WTC11 (cell line): ENCODE results near the gene UQCRQ. TPM values are rescaled to one million over a fixed set of nuclear protein-coding genes. Genes with fewer than 3 reads are reported as not detected.

Source experiments
- ATAC-seq: fragments of 200-7000 bp; cut with Tn5 transposase; 2 replicates; pipeline ENCODE4 v1.10.0; 2021; ENCODE audit warnings: mild to moderate bottlenecking, moderate library complexity
- CTCF ChIA-PET: fragments of 300-600 bp; sonication (Branson Sonifier 250); formaldehyde crosslinking; loops from one replicate; lab custom pipeline; 2021; ENCODE audit warnings: antibody characterized with exemption; lab: Charles Lee
- POLR2A ChIA-PET: fragments of 350-600 bp; sonication (Branson Sonifier 250); formaldehyde crosslinking; loops from one replicate; lab custom pipeline; 2021; ENCODE audit warnings: antibody characterized with exemption; lab: Charles Lee
- DNase-seq: peaks from one replicate; pipeline ENCODE4 v3.0.0; 2021; ENCODE audit warnings: low spot score
- H3K27ac Mint-ChIP-seq: 2 replicates; pipeline ENCODE4 v1.8.0; 2021; ENCODE audit warnings: mixed read lengths
- H3K27me3 Mint-ChIP-seq: 2 replicates; pipeline ENCODE4 v1.8.0; 2021; ENCODE audit warnings: low read depth, mild to moderate bottlenecking, moderate library complexity, mixed read lengths
- H3K36me3 Mint-ChIP-seq: 2 replicates; pipeline ENCODE4 v1.8.0; 2021; ENCODE audit warnings: mixed read lengths
- H3K4me1 Mint-ChIP-seq: 2 replicates; pipeline ENCODE4 v1.8.0; 2022; ENCODE audit warnings: mixed read lengths
- H3K4me3 Mint-ChIP-seq: 2 replicates; pipeline ENCODE4 v1.8.0; 2021; ENCODE audit warnings: mild to moderate bottlenecking, moderate library complexity, mixed read lengths
- H3K9me3 Mint-ChIP-seq: 2 replicates; pipeline ENCODE4 v1.8.0; 2021; ENCODE audit warnings: mixed read lengths
- AFF4 ChIP-seq: sonication (generic); formaldehyde crosslinking; IDR thresholded peaks from 2 replicates; pipeline ENCODE4 v1.8.1; 2023; ENCODE audit warnings: mild to moderate bottlenecking, missing genetic modification reagents, borderline replicate concordance
- ATF2 ChIP-seq: sonication (generic); formaldehyde crosslinking; IDR thresholded peaks from 2 replicates; pipeline ENCODE4 v1.8.1; 2022; ENCODE audit warnings: low read depth, missing genetic modification reagents, borderline replicate concordance
- ESRRA ChIP-seq: sonication (generic); formaldehyde crosslinking; IDR thresholded peaks from 2 replicates; pipeline ENCODE4 v1.8.1; 2022; ENCODE audit warnings: mild to moderate bottlenecking, missing genetic modification reagents, borderline replicate concordance
- ETV6 ChIP-seq: sonication (generic); formaldehyde crosslinking; IDR thresholded peaks from 2 replicates; pipeline ENCODE4 v1.8.1; 2022; ENCODE audit warnings: mild to moderate bottlenecking, missing genetic modification reagents
- FOXK1 ChIP-seq: sonication (generic); formaldehyde crosslinking; IDR thresholded peaks from 2 replicates; pipeline ENCODE4 v1.8.0; 2022; ENCODE audit warnings: mild to moderate bottlenecking, moderate library complexity, missing genetic modification reagents
- GABPB1 ChIP-seq: sonication (generic); formaldehyde crosslinking; IDR thresholded peaks from 2 replicates; pipeline ENCODE4 v1.8.1; 2023; ENCODE audit warnings: mild to moderate bottlenecking, missing genetic modification reagents
- JAZF1 ChIP-seq: fragments of 250-450 bp; sonication (Bioruptor Pico); IDR thresholded peaks from 2 replicates; pipeline ENCODE4 v1.9.0; 2021; ENCODE audit warnings: moderate library complexity, mild to moderate bottlenecking, inconsistent platforms
- KAT7 ChIP-seq: sonication (generic); formaldehyde crosslinking; IDR thresholded peaks from 2 replicates; pipeline ENCODE4 v1.8.1; 2023; ENCODE audit warnings: missing genetic modification reagents, mild to moderate bottlenecking, borderline replicate concordance
- MYBL2 ChIP-seq: sonication (generic); formaldehyde crosslinking; IDR thresholded peaks from 2 replicates; pipeline ENCODE4 v1.8.1; 2023; ENCODE audit warnings: mild to moderate bottlenecking, moderate library complexity, missing genetic modification reagents
- NR3C1 ChIP-seq: sonication (generic); formaldehyde crosslinking; conservative IDR thresholded peaks from 2 replicates; pipeline ENCODE4 v1.8.1; 2023; ENCODE audit warnings: low read depth, mild to moderate bottlenecking, missing genetic modification reagents
- SMAD3 ChIP-seq: sonication (generic); formaldehyde crosslinking; IDR thresholded peaks from 2 replicates; pipeline ENCODE4 v1.8.0; 2022; ENCODE audit warnings: missing genetic modification reagents, mild to moderate bottlenecking, borderline replicate concordance
- SOX15 ChIP-seq: fragments of 250-450 bp; sonication (Bioruptor Pico); IDR thresholded peaks from 2 replicates; pipeline ENCODE4 v1.9.0; 2021; ENCODE audit warnings: mild to moderate bottlenecking
- STAT6 ChIP-seq: sonication (generic); formaldehyde crosslinking; conservative IDR thresholded peaks from 2 replicates; pipeline ENCODE4 v1.8.1; 2023; ENCODE audit warnings: mild to moderate bottlenecking, low read depth, missing genetic modification reagents, moderate library complexity
- TEAD4 ChIP-seq: sonication (generic); formaldehyde crosslinking; IDR thresholded peaks from 2 replicates; pipeline ENCODE4 v1.8.0; 2022; ENCODE audit warnings: mild to moderate bottlenecking, missing genetic modification reagents
- TP53 ChIP-seq: sonication (generic); formaldehyde crosslinking; IDR thresholded peaks from 2 replicates; pipeline ENCODE4 v1.8.1; 2023; ENCODE audit warnings: mild to moderate bottlenecking, missing genetic modification reagents
- ZNF219 ChIP-seq: sonication (generic); formaldehyde crosslinking; IDR thresholded peaks from 2 replicates; pipeline ENCODE4 v1.8.0; 2023; ENCODE audit warnings: missing genetic modification reagents, mild to moderate bottlenecking, borderline replicate concordance
- ZNF232 ChIP-seq: sonication (generic); formaldehyde crosslinking; IDR thresholded peaks from 2 replicates; pipeline ENCODE4 v1.8.0; 2022; ENCODE audit warnings: mild to moderate bottlenecking, missing genetic modification reagents
- ZNF281 ChIP-seq: sonication (generic); formaldehyde crosslinking; IDR thresholded peaks from 2 replicates; pipeline ENCODE4 v1.8.0; 2023; ENCODE audit warnings: mild to moderate bottlenecking, missing genetic modification reagents
- ZNF416 ChIP-seq: fragments of 250-450 bp; sonication (Bioruptor Pico); IDR thresholded peaks from 2 replicates; pipeline ENCODE4 v1.9.0; 2021; ENCODE audit warnings: mild to moderate bottlenecking, inconsistent platforms
- total RNA-seq: library from RNA; stranded (reverse); gene quantifications from 3 replicates; pipeline ENCODE4 v1.2.3, GENCODE V29; 2021
- TF ChIP-seq, protein P1 (sequence below): sonication (generic); formaldehyde crosslinking; IDR thresholded peaks from 2 replicates; pipeline ENCODE4 v1.8.1; 2022; ENCODE audit warnings: missing genetic modification reagents, borderline replicate concordance

The UQCRQ gene
- total RNA-seq, 1 experiment from 2014 or later = 256 TPM

DNA sequence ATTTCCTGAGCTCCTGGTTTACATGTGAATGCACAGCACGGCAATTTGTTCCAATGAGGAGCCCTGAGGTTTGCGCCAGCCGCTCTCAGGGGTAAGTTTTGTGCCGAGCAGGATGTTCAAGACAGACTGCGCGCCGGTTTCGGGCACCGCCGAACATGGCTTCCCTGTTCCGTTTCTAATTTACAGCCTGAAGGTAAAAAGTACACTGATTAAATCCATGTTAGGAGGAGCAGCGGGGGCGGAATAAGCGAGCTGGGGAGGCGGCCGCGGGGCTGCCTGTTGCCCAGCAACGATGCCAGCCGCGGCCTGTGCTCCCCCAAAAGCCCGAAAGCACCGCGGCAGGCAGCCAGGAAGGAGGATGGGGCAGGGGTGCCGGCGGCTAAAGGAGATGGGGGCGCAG, 47.0 kb upstream of the UQCRQ start:
- Mint-ChIP-seq H3K36me3 (no peaks in the 10 kb centered on the region), H3K9me3 (no peaks in the 10 kb centered on the region), H3K27ac (no peak overlapping the region), H3K4me1 (peaks cover 15% of the 10 kb centered on the region), H3K4me3 (no peak overlapping the region), H3K27me3 (peaks cover 66% of the 10 kb centered on the region)
- no peak for ATAC-seq
- ChIA-PET POLR2A (interaction anchor here (0.7 to 1.2 kb wide), 5 partner anchors 12 to 143 kb away, joined by 3 to 5 read pairs (median 4); partner anchors contain the start of genes CCNI2, GDF9 and UQCRQ), CTCF (interaction anchor here (0.6 to 5.3 kb wide), 45 partner anchors 8 to 503 kb away, joined by 3 to 101 read pairs (median 6); partner anchors contain the start of genes CCNI2, GDF9, HSPA4 and KIF3A)
- DNase-seq = no peak
- TF ChIP-seq FOXK1 (no peak), TEAD4 (no peak), MYBL2 (CRISPR knock-in tag) (no peak), AFF4 (CRISPR knock-in tag) (no peak), STAT6 (CRISPR knock-in tag) (no peak), ESRRA (no peak), ZNF416 (no peak), JAZF1 (CRISPR knock-in tag) (no peak), SOX15 (CRISPR knock-in tag) (no peak), TP53 (CRISPR knock-in tag) (no peak), NR3C1 (CRISPR knock-in tag) (no peak), SMAD3 (CRISPR knock-in tag) (no peak), ZNF219 (CRISPR knock-in tag) (no peak), ETV6 (CRISPR knock-in tag) (no peak), GABPB1 (CRISPR knock-in tag) (no peak), ZNF281 (CRISPR knock-in tag) (no peak), ATF2 (CRISPR knock-in tag) (no peak), ZNF232 (CRISPR knock-in tag) (no peak), KAT7 (no peak)
- TF ChIP-seq, protein P1, sequence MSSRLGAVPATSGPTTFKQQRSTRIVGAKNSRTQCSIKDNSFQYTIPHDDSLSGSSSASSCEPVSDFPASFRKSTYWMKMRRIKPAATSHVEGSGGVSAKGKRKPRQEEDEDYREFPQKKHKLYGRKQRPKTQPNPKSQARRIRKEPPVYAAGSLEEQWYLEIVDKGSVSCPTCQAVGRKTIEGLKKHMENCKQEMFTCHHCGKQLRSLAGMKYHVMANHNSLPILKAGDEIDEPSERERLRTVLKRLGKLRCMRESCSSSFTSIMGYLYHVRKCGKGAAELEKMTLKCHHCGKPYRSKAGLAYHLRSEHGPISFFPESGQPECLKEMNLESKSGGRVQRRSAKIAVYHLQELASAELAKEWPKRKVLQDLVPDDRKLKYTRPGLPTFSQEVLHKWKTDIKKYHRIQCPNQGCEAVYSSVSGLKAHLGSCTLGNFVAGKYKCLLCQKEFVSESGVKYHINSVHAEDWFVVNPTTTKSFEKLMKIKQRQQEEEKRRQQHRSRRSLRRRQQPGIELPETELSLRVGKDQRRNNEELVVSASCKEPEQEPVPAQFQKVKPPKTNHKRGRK (CRISPR knock-in tag) = no peak
